Stomach (tissue), 4 donors: ENCODE results near the gene KIR2DL3.
"Not testable (repeated sequence)": the region's sequence is repeated elsewhere in the genome, so short reads cannot be mapped to it uniquely, and the experiment has no call there.

Experiments used
- POLR2AphosphoS5 ChIP-seq, 3 donors: sonication (generic); formaldehyde crosslinking; IDR thresholded peaks; one replicate each; pipeline ENCODE4 v1.6.1; 2016; ENCODE audit warnings: antibody characterized with exemption in 3 of 3
- TF ChIP-seq, protein P1 (sequence below), 7 experiments: fragments of 450-650 bp in 4 of 7; fragments of 200-600 bp in 3 of 7; sonication (generic) in 3 of 7; IDR thresholded peaks; one replicate each; pipeline ENCODE4 v1.5.1; 2016 to 2019; ENCODE audit warnings: antibody characterized with exemption in 7 of 7, control low read depth in 2 of 7, mild to moderate bottlenecking in 1 of 7

- not testable (repeated sequence) for TF ChIP-seq POLR2AphosphoS5 (IDR thresholded peaks at IDR 0.05)
- TF ChIP-seq, protein P1, sequence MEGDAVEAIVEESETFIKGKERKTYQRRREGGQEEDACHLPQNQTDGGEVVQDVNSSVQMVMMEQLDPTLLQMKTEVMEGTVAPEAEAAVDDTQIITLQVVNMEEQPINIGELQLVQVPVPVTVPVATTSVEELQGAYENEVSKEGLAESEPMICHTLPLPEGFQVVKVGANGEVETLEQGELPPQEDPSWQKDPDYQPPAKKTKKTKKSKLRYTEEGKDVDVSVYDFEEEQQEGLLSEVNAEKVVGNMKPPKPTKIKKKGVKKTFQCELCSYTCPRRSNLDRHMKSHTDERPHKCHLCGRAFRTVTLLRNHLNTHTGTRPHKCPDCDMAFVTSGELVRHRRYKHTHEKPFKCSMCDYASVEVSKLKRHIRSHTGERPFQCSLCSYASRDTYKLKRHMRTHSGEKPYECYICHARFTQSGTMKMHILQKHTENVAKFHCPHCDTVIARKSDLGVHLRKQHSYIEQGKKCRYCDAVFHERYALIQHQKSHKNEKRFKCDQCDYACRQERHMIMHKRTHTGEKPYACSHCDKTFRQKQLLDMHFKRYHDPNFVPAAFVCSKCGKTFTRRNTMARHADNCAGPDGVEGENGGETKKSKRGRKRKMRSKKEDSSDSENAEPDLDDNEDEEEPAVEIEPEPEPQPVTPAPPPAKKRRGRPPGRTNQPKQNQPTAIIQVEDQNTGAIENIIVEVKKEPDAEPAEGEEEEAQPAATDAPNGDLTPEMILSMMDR (IDR thresholded peaks at IDR 0.05) = not testable (repeated sequence)
Observed at GRCh38 chr19:54750276-54750675, 12.0 kb downstream of the KIR2DL3 start.
